GM19372 (cell line): Measurements from ENCODE around the gene SH2D1B.

Experiments
- ATAC-seq: cut with Tn5 transposase; IDR thresholded peaks from one replicate; pipeline ENCODE4 v1.9.1; 2021; ENCODE audit warnings: mild to moderate bottlenecking, low read depth, moderate library complexity; ENCODE audit not compliant: unreplicated experiment

Gene SH2D1B

GRCh38 chr1:162383516-162383915, 28.4 kb downstream of the SH2D1B start:
- ATAC-seq, result no peak

DNA sequence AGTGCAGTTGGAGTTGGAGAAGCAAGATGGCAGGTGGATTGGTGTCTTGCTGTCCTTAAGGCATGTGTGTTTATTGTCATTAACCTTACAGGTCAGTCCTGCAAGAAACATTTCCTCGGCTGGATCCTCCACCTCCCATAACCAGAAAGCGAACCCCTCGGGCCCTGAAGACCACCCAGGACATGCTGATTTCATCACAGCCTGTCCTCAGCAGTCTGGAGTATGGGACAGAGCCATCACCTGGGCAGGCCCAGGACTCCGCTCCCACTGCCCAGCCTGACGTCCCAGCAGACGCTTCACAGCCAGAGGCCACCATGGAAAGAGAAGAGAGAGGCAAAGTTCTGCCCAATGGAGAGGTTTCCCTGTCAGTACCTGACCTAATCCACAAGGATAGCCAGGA, 28.8 kb downstream of the SH2D1B start:
- no peak for ATAC-seq

DNA sequence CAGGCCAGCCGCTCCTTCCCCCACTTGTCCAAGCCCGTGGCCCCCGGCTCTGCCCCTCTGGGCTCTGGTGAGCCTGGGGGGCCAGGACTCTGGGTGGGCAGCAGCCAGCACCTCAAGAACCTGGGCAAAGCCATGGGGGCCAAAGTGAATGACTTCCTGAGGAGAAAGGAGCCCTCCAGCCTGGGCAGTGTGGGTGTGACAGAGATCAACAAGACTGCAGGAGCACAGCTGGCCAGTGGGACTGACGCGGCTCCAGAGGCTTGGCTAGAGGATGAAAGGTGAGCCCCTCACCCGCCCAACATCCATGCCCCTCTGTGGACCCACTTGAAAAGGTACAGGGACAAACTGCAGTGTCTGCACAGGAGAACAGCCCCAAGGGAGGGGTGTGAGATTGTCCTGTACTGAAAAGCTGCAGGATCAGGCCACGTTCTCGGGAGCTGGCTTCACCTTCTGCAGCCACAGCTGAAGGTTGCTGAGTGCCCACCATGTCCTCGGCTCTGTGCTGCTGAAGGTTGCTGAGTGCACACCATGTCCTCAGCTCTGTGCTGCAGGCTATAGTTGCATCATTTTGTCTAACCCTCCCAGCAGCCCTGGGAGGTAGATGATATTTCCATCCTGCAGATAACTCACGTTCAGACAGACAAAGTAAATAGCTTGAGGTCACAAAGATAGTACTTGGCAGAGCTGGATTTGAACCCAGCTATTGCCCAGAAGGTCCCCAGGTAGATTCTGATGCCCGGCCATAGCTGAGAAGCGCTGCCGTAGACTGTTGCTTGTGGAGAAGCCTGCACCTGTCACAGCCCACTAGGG, 29.8 kb downstream of the SH2D1B start:
- no peak for ATAC-seq

GRCh38 chr1:162381383-162381782, 30.6 kb downstream of the SH2D1B start, which contains the start of gene C1orf226:
C1orf226 (plus strand) TSS chr1:162381728; CDS start chr1:162381902, 174 bp downstream.
- ATAC-seq, result no peak

GRCh38 chr1:162380061-162380846, 31.7 kb downstream of the SH2D1B start:
- no peak for ATAC-seq

- no peak for ATAC-seq
Observed at GRCh38 chr1:162376691-162377090, 35.2 kb downstream of the SH2D1B start, which contains the start of gene SPATA46. SPATA46 (minus strand) TSS chr1:162376854; CDS start chr1:162376790, 64 bp downstream.

DNA sequence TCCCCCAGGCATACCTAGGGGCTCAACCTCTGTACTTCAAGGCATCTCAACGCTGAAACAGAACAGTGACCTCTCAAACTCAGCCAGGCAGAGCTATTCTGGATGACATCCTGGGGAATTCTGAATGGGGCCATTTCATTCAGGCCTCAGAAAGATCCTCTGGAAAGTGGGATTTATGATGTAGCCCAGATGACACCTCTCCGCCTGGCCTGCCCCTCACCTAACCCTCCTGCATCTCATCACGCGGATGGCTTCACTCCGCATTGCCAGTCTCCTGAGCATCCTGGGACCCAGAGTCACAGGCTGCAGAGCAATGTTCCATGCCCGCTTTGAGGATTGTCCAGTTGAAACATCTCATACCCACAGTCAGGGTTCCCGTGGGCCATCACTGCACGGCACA, 36.5 kb downstream of the SH2D1B start:
- no peak for ATAC-seq

- no peak for ATAC-seq
Observed at GRCh38 chr1:162374406-162374805, 37.5 kb downstream of the SH2D1B start.

GRCh38 chr1:162373541-162374260, 38.2 kb downstream of the SH2D1B start:
- no peak for ATAC-seq

GRCh38 chr1:162373072-162373427, 38.9 kb downstream of the SH2D1B start:
- no peak for ATAC-seq

- no peak for ATAC-seq
Observed at GRCh38 chr1:162372159-162373071, 39.5 kb downstream of the SH2D1B start.

DNA sequence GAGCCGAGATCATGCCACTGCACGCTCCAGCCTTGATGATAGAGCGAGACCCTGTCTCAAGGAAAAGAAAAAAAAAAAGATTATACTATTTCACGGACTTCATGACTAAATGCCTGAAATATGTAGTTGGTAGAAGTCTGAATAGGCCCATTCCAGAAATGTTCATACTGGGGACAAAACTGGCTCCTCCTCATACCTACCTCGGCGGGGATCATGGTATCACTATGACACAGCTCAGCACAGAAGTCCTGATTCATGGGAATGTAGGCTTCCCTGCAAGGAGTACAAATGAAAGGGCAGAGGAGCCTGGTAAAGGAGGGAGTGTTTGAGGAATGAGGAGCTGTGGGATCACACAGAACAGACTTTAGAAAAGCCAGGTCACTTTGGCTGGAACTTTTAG, 40.3 kb downstream of the SH2D1B start:
- no peak for ATAC-seq

DNA sequence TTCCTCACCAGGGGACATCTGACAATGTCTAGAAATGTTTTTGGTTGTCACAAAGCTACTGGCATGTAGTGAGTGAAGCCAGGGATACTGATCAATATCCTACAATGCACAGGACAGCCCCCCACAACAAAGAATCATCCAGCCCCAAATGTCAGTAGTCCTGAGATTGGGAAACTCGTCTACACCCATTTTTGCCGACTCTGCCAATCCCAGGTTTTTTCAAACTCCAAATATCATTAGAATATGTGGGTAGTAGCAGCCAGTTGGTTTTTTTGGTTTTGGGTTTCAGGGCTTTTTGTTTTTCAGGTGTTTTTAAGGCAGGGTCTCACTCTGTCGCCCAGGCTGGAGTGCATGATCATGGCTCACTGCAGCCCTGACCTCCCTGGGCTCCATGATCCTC, 41.2 kb downstream of the SH2D1B start:
- no peak for ATAC-seq

- ATAC-seq, result no peak
Observed at GRCh38 chr1:162370161-162370560, 41.8 kb downstream of the SH2D1B start.

GRCh38 chr1:162369571-162369970, 42.4 kb downstream of the SH2D1B start:
- ATAC-seq, result no peak

DNA sequence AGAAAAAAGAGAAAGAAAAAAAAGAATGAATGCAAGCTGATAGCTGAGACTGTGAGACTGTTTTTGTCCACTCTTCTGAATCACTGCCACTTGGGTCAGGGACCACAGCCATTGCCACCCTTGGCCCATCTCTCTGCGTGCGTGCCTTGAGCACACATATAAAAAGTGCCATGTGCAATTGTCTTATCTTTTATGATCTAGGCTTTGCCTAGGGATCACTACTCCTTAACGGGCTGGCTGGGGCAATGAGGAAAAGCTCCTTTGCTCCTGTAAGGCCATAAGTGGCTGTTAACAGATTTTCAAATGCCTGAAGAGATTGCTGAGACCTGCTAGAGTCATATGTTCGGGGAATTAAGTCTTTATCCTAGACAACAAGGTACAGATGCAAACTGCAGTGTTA, 43.5 kb downstream of the SH2D1B start:
- ATAC-seq, result no peak

DNA sequence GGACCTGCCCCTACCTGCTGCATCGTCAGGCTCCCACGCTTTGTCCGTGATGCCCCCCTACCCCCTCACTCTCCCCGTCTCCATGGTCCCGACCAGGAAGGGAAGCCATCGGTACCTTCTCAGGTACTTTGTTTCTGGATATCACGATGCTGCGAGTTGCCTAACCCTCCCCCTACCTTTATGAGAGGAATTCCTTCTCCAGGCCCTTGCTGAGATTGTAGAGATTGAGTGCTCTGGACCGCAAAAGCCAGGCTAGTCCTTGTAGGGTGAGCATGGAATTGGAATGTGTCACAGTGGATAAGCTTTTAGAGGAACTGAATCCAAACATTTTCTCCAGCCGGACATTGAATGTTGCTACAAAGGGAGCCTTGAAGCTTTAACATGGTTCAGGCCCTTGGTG, 44.2 kb downstream of the SH2D1B start:
- no peak for ATAC-seq

- no peak for ATAC-seq
Observed at GRCh38 chr1:162367073-162367472, 44.9 kb downstream of the SH2D1B start.

- no peak for ATAC-seq
Observed at GRCh38 chr1:162366671-162367070, 45.3 kb downstream of the SH2D1B start.

- ATAC-seq, result no peak
Observed at GRCh38 chr1:162366149-162366548, 45.8 kb downstream of the SH2D1B start.
